ENCODE measurements around the gene CNKSR3.

CNKSR3 gene

GRCh38 chr6:154473324-154473723 lies 37.2 kb downstream of the CNKSR3 start:
- DNase-seq (ENCODE audit: low spot score in 2 of 2), result no peak
- in situ Hi-C loops (cut with MboI; ENCODE audit: low sequenced_read_pairs), result no loop called here
- no peaks in the 10 kb centered on the region for H3K36me3 ChIP-seq (replicated peaks)

GRCh38 chr6:154471609-154472362 lies 38.7 kb downstream of the CNKSR3 start:
- no peak overlapping the region for H3K4me3 ChIP-seq
- H3K9me3 ChIP-seq, result no peaks in the 10 kb centered on the region
- H3K4me1 ChIP-seq, result peaks cover 12% of the 10 kb centered on the region
- in situ Hi-C loops (cut with MboI; ENCODE audit: low sequenced_read_pairs), result no loop called here
- H3K36me3 ChIP-seq (replicated peaks), result no peaks in the 10 kb centered on the region
- no peak for DNase-seq (ENCODE audit: low spot score in 2 of 2)
- H3K27me3 ChIP-seq (ENCODE audit: low read depth), result no peaks in the 10 kb centered on the region

More at GRCh38 chr6:154473324-154473723, 37.2 kb downstream of the CNKSR3 start:
- Histone ChIP-seq H3K4me3 (no peak overlapping the region), H3K27me3 (ENCODE audit: low read depth) (no peaks in the 10 kb centered on the region), H3K9me3 (no peaks in the 10 kb centered on the region), H3K4me1 (peaks cover 17% of the 10 kb centered on the region)

- DNase-seq (ENCODE audit: low spot score in 2 of 2), result no peak
- H3K4me1 ChIP-seq, result peaks cover 12% of the 10 kb centered on the region
- H3K27me3 ChIP-seq (ENCODE audit: low read depth), result no peaks in the 10 kb centered on the region
- H3K9me3 ChIP-seq, result no peaks in the 10 kb centered on the region
- no peak overlapping the region for H3K4me3 ChIP-seq
- H3K36me3 ChIP-seq (replicated peaks), result no peaks in the 10 kb centered on the region
- in situ Hi-C loops (cut with MboI; ENCODE audit: low sequenced_read_pairs), result no loop called here
These were observed 41.1 kb downstream of the CNKSR3 start for GRCh38 chr6:154469306-154469935.

- in situ Hi-C loops (cut with MboI; ENCODE audit: low sequenced_read_pairs), result no loop called here
- H3K4me3 ChIP-seq, result no peak overlapping the region
- no peak for DNase-seq (ENCODE audit: low spot score in 2 of 2)
- H3K9me3 ChIP-seq, result no peaks in the 10 kb centered on the region
- no peaks in the 10 kb centered on the region for H3K27me3 ChIP-seq (ENCODE audit: low read depth)
- H3K36me3 ChIP-seq (replicated peaks), result no peaks in the 10 kb centered on the region
- H3K4me1 ChIP-seq, result peaks cover 12% of the 10 kb centered on the region
These were observed 41.7 kb downstream of the CNKSR3 start for GRCh38 chr6:154468760-154469159.

GRCh38 chr6:154466971-154467679 lies 43.4 kb downstream of the CNKSR3 start:
- Histone ChIP-seq H3K36me3 (replicated peaks) (no peaks in the 10 kb centered on the region), H3K9me3 (no peaks in the 10 kb centered on the region), H3K27me3 (ENCODE audit: low read depth) (no peaks in the 10 kb centered on the region), H3K4me1 (peaks cover 15% of the 10 kb centered on the region), H3K4me3 (no peak overlapping the region)
- no peak for DNase-seq (ENCODE audit: low spot score in 2 of 2)
- in situ Hi-C loops (cut with MboI; ENCODE audit: low sequenced_read_pairs), result no loop called here

GRCh38 chr6:154466139-154466538 lies 44.3 kb downstream of the CNKSR3 start:
- Histone ChIP-seq H3K4me3 (no peak overlapping the region), H3K4me1 (peaks cover 11% of the 10 kb centered on the region), H3K36me3 (replicated peaks) (no peaks in the 10 kb centered on the region), H3K9me3 (no peaks in the 10 kb centered on the region), H3K27me3 (ENCODE audit: low read depth) (no peaks in the 10 kb centered on the region)
- no peak for DNase-seq (ENCODE audit: low spot score in 2 of 2)
- in situ Hi-C loops (cut with MboI; ENCODE audit: low sequenced_read_pairs), result no loop called here

GRCh38 chr6:154463573-154464419 lies 46.7 kb downstream of the CNKSR3 start:
- Histone ChIP-seq H3K27me3 (ENCODE audit: low read depth) (no peaks in the 10 kb centered on the region), H3K36me3 (replicated peaks) (no peaks in the 10 kb centered on the region), H3K9me3 (no peaks in the 10 kb centered on the region), H3K4me3 (no peak overlapping the region), H3K4me1 (peaks cover 28% of the 10 kb centered on the region)
- in situ Hi-C loops (cut with MboI; ENCODE audit: low sequenced_read_pairs), result no loop called here
- DNase-seq (ENCODE audit: low spot score in 2 of 2), result no peak

- in situ Hi-C loops (cut with MboI; ENCODE audit: low sequenced_read_pairs), result no loop called here
- no peak for DNase-seq (ENCODE audit: low spot score in 2 of 2)
- peaks cover 42% of the 10 kb centered on the region for H3K4me1 ChIP-seq
These were observed 48.1 kb downstream of the CNKSR3 start for GRCh38 chr6:154462425-154462824.

GRCh38 chr6:154461348-154461747 lies 49.1 kb downstream of the CNKSR3 start:
- DNase-seq (ENCODE audit: low spot score in 2 of 2), result no peak
- H3K27me3 ChIP-seq (ENCODE audit: low read depth), result no peaks in the 10 kb centered on the region
- H3K9me3 ChIP-seq, result no peaks in the 10 kb centered on the region
- H3K36me3 ChIP-seq (replicated peaks), result no peaks in the 10 kb centered on the region
- H3K4me1 ChIP-seq, result peaks cover 42% of the 10 kb centered on the region
- in situ Hi-C loops (cut with MboI; ENCODE audit: low sequenced_read_pairs), result no loop called here
- no peak overlapping the region for H3K4me3 ChIP-seq

More at GRCh38 chr6:154462425-154462824, 48.1 kb downstream of the CNKSR3 start:
- Histone ChIP-seq H3K4me3 (no peak overlapping the region), H3K27me3 (ENCODE audit: low read depth) (no peaks in the 10 kb centered on the region), H3K36me3 (replicated peaks) (no peaks in the 10 kb centered on the region), H3K9me3 (no peaks in the 10 kb centered on the region)

GRCh38 chr6:154460306-154461071 lies 50.0 kb downstream of the CNKSR3 start:
- H3K27me3 ChIP-seq (ENCODE audit: low read depth), result no peaks in the 10 kb centered on the region
- in situ Hi-C loops (cut with MboI; ENCODE audit: low sequenced_read_pairs), result no loop called here
- no peak for DNase-seq (ENCODE audit: low spot score in 2 of 2)
- peaks cover 42% of the 10 kb centered on the region for H3K4me1 ChIP-seq
- no peak overlapping the region for H3K4me3 ChIP-seq
- H3K9me3 ChIP-seq, result no peaks in the 10 kb centered on the region
- H3K36me3 ChIP-seq (replicated peaks), result no peaks in the 10 kb centered on the region

GRCh38 chr6:154459513-154459912 lies 51.0 kb downstream of the CNKSR3 start:
- Histone ChIP-seq H3K36me3 (replicated peaks) (no peaks in the 10 kb centered on the region), H3K27me3 (ENCODE audit: low read depth) (no peaks in the 10 kb centered on the region), H3K4me1 (peaks cover 42% of the 10 kb centered on the region), H3K4me3 (no peak overlapping the region), H3K9me3 (no peaks in the 10 kb centered on the region)
- DNase-seq (ENCODE audit: low spot score in 2 of 2), result no peak
- in situ Hi-C loops (cut with MboI; ENCODE audit: low sequenced_read_pairs), result no loop called here

GRCh38 chr6:154458565-154459470 lies 51.7 kb downstream of the CNKSR3 start:
- Histone ChIP-seq H3K27me3 (ENCODE audit: low read depth) (no peaks in the 10 kb centered on the region), H3K36me3 (replicated peaks) (no peaks in the 10 kb centered on the region), H3K4me1 (peaks cover 46% of the 10 kb centered on the region), H3K9me3 (no peaks in the 10 kb centered on the region), H3K4me3 (no peak overlapping the region)
- peak in 1 of 2 experiments; percentile 16 for DNase-seq (ENCODE audit: low spot score in 2 of 2)
- in situ Hi-C loops (cut with MboI; ENCODE audit: low sequenced_read_pairs), result no loop called here

All from HAP-1 (cell line).